Vein endothelial cell (primary cell): Measurements from ENCODE around the gene CCDC85A. TPM values are rescaled to one million over a fixed set of nuclear protein-coding genes. Genes with fewer than 3 reads are reported as not detected.

Experiments used
- small RNA-seq: library from RNA; depleted of rRNA; stranded (forward); fragments of <200 nt; gene quantifications from one replicate; pipeline ENCODE3, GENCODE V24; 2012
- total RNA-seq: library from RNA; depleted of rRNA; stranded (reverse); fragments of >200 nt; gene quantifications from 2 replicates; pipeline ENCODE4 v1.2.3, GENCODE V29; 2012

CCDC85A gene
- total RNA-seq: 6.2 and 15.1 TPM in 2 replicates

DNA sequence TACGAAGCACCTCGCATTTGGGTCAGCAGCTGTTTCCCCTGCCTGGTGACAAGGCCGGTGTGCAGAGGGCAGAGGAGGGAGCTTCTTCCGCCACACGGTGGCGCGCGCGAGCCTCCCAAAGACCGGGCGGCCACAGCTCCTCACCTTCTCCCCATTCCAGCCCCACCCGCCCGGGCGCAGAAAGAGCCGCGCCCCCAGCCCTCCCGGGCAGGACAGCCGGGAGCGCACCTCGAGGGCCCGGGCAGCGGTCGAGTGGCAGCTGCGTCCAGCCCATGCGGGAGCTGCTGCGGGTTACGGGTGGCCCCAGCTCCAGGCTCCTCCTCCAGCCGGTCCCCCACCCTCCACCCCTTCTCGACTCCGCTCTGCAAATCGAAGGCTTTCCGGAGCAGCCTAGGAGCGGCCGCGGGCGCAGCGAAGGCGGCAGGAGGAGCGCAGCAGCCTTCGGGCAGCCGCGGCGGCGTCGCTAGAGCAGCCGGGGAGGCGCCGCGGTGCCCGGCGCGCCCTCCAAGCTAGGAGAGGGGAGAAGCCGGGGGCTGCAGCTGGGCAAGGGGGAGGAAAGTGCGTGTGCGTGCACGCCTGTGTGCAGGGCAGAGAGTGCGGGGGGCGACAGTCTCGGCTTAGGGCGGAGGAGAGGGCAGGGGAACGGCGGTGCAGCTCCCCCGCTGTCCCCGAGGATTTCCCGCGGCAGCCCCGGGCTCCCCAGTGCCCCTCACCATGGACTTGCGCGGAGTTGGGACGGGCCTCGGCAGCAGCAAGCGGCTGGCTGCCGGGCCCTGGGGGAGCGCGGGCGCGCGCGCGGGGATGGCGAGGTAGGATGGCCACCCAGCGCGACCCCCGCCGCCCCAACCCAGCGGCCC lies at the start of gene CCDC85A:
TSS of gene CCDC85A (plus strand) at position 348 of the 857 bp plus-strand sequence. CDS start 635 bp downstream, outside the sequence.

Small RNA genes within 50 kb of the gene (small RNA-seq; reads per million reads assigned to genes)
- not detected for gene RNA5SP93
